ENCODE data around the gene BRCA2.

BRCA2 gene

DNA sequence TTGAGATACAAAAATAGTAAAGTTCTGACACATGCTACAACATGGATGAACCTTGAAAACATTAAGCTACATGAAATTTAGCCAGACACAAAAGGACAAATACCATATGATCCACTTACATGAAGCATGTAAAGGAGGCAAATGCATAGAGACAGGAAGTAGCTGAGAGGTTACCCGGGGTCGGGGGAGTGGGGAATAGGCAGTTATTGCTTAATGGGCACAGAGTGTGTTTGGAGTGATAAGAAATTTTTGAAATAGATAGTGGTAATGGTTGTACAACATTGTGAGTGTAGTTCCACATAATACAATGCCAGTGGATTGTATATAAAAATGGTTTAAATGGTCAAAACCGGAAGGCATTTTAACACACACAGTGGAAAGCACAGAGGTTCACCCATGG is 108.3 kb downstream of the BRCA2 start:
- Mint-ChIP-seq H3K4me3 (peak overlapping the region in 1 of 3 experiments; percentile 14), H3K4me1 (peaks cover 16% of the 10 kb centered on the region), H3K27ac (no peak overlapping the region), H3K9me3 (peaks cover 4% of the 10 kb centered on the region), H3K27me3 (ENCODE audit: low read depth) (peaks cover 4% of the 10 kb centered on the region), H3K36me3 (ENCODE audit: low read depth) (peaks cover 37% of the 10 kb centered on the region)
- TF ChIP-seq, protein P1, sequence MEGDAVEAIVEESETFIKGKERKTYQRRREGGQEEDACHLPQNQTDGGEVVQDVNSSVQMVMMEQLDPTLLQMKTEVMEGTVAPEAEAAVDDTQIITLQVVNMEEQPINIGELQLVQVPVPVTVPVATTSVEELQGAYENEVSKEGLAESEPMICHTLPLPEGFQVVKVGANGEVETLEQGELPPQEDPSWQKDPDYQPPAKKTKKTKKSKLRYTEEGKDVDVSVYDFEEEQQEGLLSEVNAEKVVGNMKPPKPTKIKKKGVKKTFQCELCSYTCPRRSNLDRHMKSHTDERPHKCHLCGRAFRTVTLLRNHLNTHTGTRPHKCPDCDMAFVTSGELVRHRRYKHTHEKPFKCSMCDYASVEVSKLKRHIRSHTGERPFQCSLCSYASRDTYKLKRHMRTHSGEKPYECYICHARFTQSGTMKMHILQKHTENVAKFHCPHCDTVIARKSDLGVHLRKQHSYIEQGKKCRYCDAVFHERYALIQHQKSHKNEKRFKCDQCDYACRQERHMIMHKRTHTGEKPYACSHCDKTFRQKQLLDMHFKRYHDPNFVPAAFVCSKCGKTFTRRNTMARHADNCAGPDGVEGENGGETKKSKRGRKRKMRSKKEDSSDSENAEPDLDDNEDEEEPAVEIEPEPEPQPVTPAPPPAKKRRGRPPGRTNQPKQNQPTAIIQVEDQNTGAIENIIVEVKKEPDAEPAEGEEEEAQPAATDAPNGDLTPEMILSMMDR (IDR thresholded peaks at IDR 0.05; ENCODE audit: unreplicated experiment in 3 of 3) = no peak

DNA sequence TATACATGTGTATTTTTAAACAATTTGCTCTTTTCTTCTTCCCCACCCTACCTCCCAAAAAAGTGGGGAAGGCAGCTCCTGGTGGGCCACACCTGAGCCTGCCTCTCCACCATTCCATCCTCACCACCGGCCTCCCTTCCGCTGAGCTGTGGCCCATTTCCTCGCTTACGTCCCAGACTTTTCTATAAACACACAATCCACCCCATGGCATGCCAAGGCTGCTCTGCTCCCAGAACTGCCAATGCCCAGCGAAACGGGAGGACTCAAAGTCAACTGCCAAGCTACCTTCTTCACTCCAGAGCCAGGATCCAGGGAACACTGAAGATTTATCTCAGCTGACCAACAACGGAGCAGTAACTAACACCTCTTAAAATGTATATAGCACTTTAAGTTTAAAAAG is 109.8 kb downstream of the BRCA2 start:
- Mint-ChIP-seq H3K27me3 (ENCODE audit: low read depth) (peaks cover 4% of the 10 kb centered on the region), H3K4me1 (peaks cover 24% of the 10 kb centered on the region), H3K36me3 (ENCODE audit: low read depth) (peaks cover 29% of the 10 kb centered on the region), H3K4me3 (peak overlapping the region; percentile 25 to 34 (median 29)), H3K9me3 (no peaks in the 10 kb centered on the region), H3K27ac (no peak overlapping the region)
- TF ChIP-seq, protein P1 (IDR thresholded peaks at IDR 0.05; ENCODE audit: unreplicated experiment in 3 of 3) = no peak

DNA sequence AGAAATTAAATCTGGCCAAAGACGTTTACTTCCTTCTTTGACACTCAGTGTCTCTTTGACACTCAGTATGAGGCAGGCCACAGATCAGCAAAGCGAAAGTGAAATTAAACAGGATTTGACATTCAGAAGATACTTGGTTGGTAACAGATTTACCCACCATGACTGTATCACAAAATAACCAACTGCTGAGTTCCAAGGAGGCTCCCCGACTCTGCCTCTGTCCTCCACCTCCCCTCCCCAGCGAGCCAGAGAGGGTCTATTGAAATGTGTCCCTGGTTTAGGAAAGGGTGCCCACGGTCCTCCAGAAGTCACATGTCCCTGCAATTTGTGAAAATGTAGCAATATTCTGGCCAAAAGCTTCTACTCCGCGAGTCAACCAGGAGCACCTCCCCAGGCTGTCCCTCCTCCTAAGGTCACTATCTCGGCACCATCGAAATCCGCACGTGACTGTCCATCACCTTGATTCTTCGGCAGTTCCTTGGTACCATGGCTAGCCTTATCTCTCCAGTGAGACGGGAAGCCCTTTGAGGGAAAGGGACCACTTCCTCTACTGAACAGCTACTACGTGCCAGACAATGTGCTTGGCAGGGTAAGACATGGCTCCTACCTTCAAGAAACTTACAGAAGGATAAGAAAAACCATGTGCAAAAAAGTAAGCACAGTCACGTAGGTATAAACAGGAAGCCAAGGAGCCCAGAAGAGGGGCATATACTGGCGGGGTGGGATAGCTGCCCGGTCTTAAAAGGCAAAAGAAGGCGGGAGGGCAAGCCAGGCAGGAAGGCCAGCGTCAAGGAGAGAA is 111.1 kb downstream of the BRCA2 start:
- Mint-ChIP-seq H3K27ac (peak overlapping the region; percentile 1 to 81 (median 59)), H3K9me3 (no peaks in the 10 kb centered on the region), H3K4me3 (peak overlapping the region; percentile 92 to 95 (median 93)), H3K27me3 (ENCODE audit: low read depth) (peaks cover 4% of the 10 kb centered on the region), H3K4me1 (peaks cover 27% of the 10 kb centered on the region), H3K36me3 (ENCODE audit: low read depth) (peaks cover 27% of the 10 kb centered on the region)
- TF ChIP-seq, protein P1 (IDR thresholded peaks at IDR 0.05; ENCODE audit: unreplicated experiment in 3 of 3) = no peak

DNA sequence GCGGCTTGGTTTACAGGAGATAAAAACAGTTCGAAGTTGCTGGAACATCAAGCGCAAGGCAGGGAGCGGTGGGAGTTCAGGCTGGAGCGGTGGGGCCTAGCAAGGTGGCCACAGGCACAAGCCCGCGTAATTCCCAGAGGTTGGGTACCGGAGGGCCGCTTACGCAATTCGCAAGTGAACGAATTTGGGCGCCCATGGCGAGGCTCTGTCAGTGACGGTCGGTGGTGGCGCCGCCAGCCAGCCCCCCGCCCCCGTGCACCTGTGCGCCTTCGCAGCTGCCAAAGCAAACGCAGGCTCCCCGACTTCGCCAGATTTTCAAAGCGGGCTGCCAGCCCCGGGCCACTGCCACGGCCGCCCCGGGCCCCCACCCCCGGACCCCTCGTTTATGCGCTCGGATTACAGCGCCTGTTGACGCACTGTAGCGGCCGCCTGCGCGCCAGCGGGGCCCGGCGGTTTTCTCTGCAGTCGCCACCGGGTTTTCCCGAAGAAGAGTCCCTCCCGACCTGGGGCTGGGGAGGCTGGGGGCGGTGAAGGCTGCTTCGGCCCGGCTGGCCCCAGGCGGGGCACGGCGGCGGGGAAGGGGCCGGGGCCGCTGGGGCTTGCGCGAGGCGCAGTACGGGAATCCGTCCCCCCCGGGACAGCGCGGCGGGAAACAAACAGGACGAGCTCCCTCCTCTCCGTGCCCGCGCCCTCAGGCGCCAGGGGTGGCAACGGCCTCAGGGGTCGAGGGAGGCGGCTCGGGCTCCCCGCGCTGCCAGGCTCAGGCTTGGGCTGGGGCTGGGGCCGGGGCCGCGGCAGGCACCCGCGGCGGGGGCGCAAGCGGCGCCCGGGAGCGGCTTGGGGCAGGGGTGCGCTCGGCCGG is 111.9 kb downstream of the BRCA2 start:
- no peaks in the 10 kb centered on the region for H3K9me3 Mint-ChIP-seq
- H3K4me3 Mint-ChIP-seq = peak overlapping the region; percentile 92 to 95 (median 93)
- peaks cover 23% of the 10 kb centered on the region for H3K36me3 Mint-ChIP-seq (ENCODE audit: low read depth)
- H3K27ac Mint-ChIP-seq = peak overlapping the region; percentile 1 to 81 (median 59)
- peaks cover 4% of the 10 kb centered on the region for H3K27me3 Mint-ChIP-seq (ENCODE audit: low read depth)
- TF ChIP-seq, protein P1 (IDR thresholded peaks at IDR 0.05; ENCODE audit: unreplicated experiment in 3 of 3) = no peak
- H3K4me1 Mint-ChIP-seq = peaks cover 27% of the 10 kb centered on the region

DNA sequence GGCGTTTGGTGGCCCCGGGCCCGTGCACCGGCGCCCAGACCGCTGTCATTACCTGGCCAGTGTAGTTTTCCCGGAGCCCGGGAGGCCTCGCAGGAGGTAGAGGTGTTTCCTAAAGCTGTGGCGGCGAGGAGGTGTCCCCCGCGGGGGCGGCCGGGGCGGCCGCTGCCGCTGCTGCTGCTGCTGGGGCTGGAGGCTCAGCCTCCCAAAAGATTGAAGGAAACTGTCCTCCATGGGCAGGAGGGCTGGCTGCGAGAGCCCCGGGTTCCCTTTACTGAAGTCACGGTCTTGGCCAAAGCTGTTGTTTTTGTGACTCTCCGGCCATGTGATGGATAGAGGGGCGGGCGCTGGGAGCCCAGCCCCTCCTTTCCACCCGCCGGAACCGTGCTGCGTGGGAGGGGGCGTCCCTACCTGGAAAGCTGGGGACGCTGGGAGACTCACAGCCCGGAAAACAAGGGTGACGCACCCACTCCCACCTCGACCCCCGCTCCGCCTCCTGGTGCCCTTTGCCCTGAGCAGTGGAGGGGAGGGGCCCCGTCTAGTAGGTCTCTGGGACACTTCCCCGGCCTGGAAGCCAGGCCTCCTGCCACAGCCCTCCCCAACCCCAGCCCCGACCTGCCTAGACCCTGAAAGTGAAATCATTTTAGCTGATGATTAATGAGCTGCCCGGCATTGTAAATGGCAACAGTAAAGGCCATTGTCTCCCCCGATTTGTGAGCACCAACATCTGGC is 112.7 kb downstream of the BRCA2 start, which contains the start of gene N4BP2L1:
Gene N4BP2L1, minus strand, starts transcription at position 279 of the 729 bp plus-strand sequence. Its CDS starts 48 bp downstream, at position 231.
- Mint-ChIP-seq H3K4me3 (peak within 1 kb of the TSS; percentile 92 to 95 (median 93)), H3K4me1 (peaks cover 27% of the 10 kb centered on the region)

More for the DNA sequence above, 112.7 kb downstream of the BRCA2 start, which contains the start of gene N4BP2L1:
- H3K27me3 Mint-ChIP-seq (ENCODE audit: low read depth) = peaks cover 4% of the 10 kb centered on the region
- TF ChIP-seq, protein P1 (IDR thresholded peaks at IDR 0.05; ENCODE audit: unreplicated experiment in 3 of 3) = no peak
- H3K9me3 Mint-ChIP-seq = no peaks in the 10 kb centered on the region
- peak within 1 kb of the TSS; percentile 18 to 81 (median 66) for H3K27ac Mint-ChIP-seq
- H3K36me3 Mint-ChIP-seq (ENCODE audit: low read depth) = peaks cover 24% of the 10 kb centered on the region

Data from nephron (organoid).